KMS-11 (cell line): Measurements from ENCODE around the gene CALHM1.
A peak's percentile ranks its signal among the peaks of the same experiment; 100 is the strongest.

Source experiments
- H2AFZ ChIP-seq: fragments of 200-600 bp; sonication (generic); 2 replicates; pipeline ENCODE4 v1.6.1; 2016; ENCODE audit warnings: antibody characterized with exemption, mixed run types, low read depth
- H3K27ac ChIP-seq: fragments of 200-600 bp; sonication (generic); 2 replicates; pipeline ENCODE4 v1.6.1; 2016; ENCODE audit warnings: mild to moderate bottlenecking, mixed run types
- H3K27me3 ChIP-seq: fragments of 200-600 bp; sonication (generic); 2 replicates; pipeline ENCODE4 v1.6.1; 2017; ENCODE audit warnings: mild to moderate bottlenecking, low read depth, mixed run types, moderate library complexity; ENCODE audit not compliant: insufficient read depth
- H3K36me3 ChIP-seq: fragments of 200-600 bp; sonication (generic); 2 replicates; pipeline ENCODE4 v1.6.1; 2017; ENCODE audit warnings: mild to moderate bottlenecking, mixed run types; ENCODE audit not compliant: insufficient read depth
- H3K4me1 ChIP-seq: fragments of 200-600 bp; sonication (generic); 2 replicates; pipeline ENCODE4 v1.6.1; 2016; ENCODE audit warnings: mild to moderate bottlenecking, low read depth, mixed run types; ENCODE audit not compliant: poor library complexity, severe bottlenecking
- H3K4me2 ChIP-seq: fragments of 200-600 bp; sonication (generic); 2 replicates; pipeline ENCODE4 v1.7.0; 2016; ENCODE audit warnings: mild to moderate bottlenecking, mixed run types
- H3K4me3 ChIP-seq: fragments of 200-600 bp; sonication (generic); IDR thresholded peaks from 2 replicates; pipeline ENCODE4 v1.6.1; 2017; ENCODE audit warnings: low read depth, low read length, mixed read lengths; ENCODE audit not compliant: insufficient read depth
- H3K79me2 ChIP-seq: fragments of 200-600 bp; sonication (generic); 2 replicates; pipeline ENCODE4 v1.6.1; 2016; ENCODE audit warnings: low read depth, mixed run types; ENCODE audit not compliant: insufficient read depth
- H3K9ac ChIP-seq: fragments of 200-600 bp; sonication (generic); 2 replicates; pipeline ENCODE4 v1.6.1; 2016; ENCODE audit warnings: mild to moderate bottlenecking, mixed run types
- H4K20me1 ChIP-seq: fragments of 200-600 bp; sonication (generic); 2 replicates; pipeline ENCODE4 v1.6.1; 2016; ENCODE audit warnings: mild to moderate bottlenecking, mixed run types; ENCODE audit not compliant: insufficient read depth
- CTCF ChIP-seq: fragments of 200-600 bp; sonication (generic); conservative IDR thresholded peaks from 2 replicates; pipeline ENCODE4 v1.6.1; 2017; ENCODE audit warnings: low read depth, mild to moderate bottlenecking, antibody characterized with exemption, low read length, moderate library complexity, mixed read lengths

Gene CALHM1

GRCh38 chr10:103478671-103479070 is 20.0 kb upstream of the CALHM1 start:
- Histone ChIP-seq H3K9ac (no peak overlapping the region), H4K20me1 (no peaks in the 10 kb centered on the region), H3K4me1 (peaks cover 29% of the 10 kb centered on the region), H3K36me3 (no peaks in the 10 kb centered on the region), H3K27ac (no peak overlapping the region), H3K4me2 (no peak overlapping the region), H3K79me2 (no peaks in the 10 kb centered on the region), H3K27me3 (no peaks in the 10 kb centered on the region), H2AFZ (no peak overlapping the region), H3K4me3 (no peak overlapping the region)
- no peak for TF ChIP-seq CTCF

GRCh38 chr10:103476046-103476768 is 17.5 kb upstream of the CALHM1 start:
- Histone ChIP-seq H3K4me2 (peak overlapping the region; percentile 39; the same call in 1 of the 2 replicates), H4K20me1 (no peaks in the 10 kb centered on the region), H2AFZ (no peak overlapping the region), H3K79me2 (no peaks in the 10 kb centered on the region), H3K4me1 (peaks cover 42% of the 10 kb centered on the region), H3K27ac (no peak overlapping the region), H3K4me3 (no peak overlapping the region), H3K9ac (no peak overlapping the region), H3K36me3 (no peaks in the 10 kb centered on the region), H3K27me3 (no peaks in the 10 kb centered on the region)
- peak; percentile 30; the same call in 1 of the 2 replicates for TF ChIP-seq CTCF

- TF ChIP-seq CTCF = no peak; the same call in 1 of the 2 replicates
- Histone ChIP-seq H3K27me3 (no peaks in the 10 kb centered on the region), H3K4me1 (peaks cover 46% of the 10 kb centered on the region), H3K27ac (no peak overlapping the region), H4K20me1 (no peaks in the 10 kb centered on the region), H3K4me3 (no peak overlapping the region), H3K36me3 (no peaks in the 10 kb centered on the region), H3K79me2 (no peaks in the 10 kb centered on the region), H3K4me2 (no peak overlapping the region), H3K9ac (no peak overlapping the region), H2AFZ (no peak overlapping the region)
These were observed 16.7 kb upstream of the CALHM1 start for GRCh38 chr10:103475437-103475836.

GRCh38 chr10:103474077-103474476 is 15.4 kb upstream of the CALHM1 start:
- Histone ChIP-seq H3K4me2 (no peak overlapping the region), H3K9ac (no peak overlapping the region), H4K20me1 (no peaks in the 10 kb centered on the region), H2AFZ (no peak overlapping the region), H3K4me1 (peaks cover 60% of the 10 kb centered on the region), H3K27me3 (no peaks in the 10 kb centered on the region), H3K36me3 (no peaks in the 10 kb centered on the region), H3K27ac (no peak overlapping the region), H3K4me3 (no peak overlapping the region), H3K79me2 (no peaks in the 10 kb centered on the region)
- TF ChIP-seq CTCF = no peak
